ENCODE results near the gene IRF9.

IRF9 gene

GRCh38 chr14:24151404-24152080 lies 9.5 kb upstream of the IRF9 start:
- Histone ChIP-seq H3K27me3 (ENCODE audit: insufficient read depth, low read length) (no peaks in the 10 kb centered on the region), H3K4me1 (ENCODE audit: insufficient read depth, low read length, severe bottlenecking) (peaks cover 12% of the 10 kb centered on the region), H3K79me2 (ENCODE audit: insufficient read depth, low read length) (no peaks in the 10 kb centered on the region; the same call in 1 of the 2 replicates), H3K36me3 (ENCODE audit: insufficient read depth, low read length) (peaks cover 56% of the 10 kb centered on the region), H3K27ac (ENCODE audit: low read depth, low read length, poor library complexity, severe bottlenecking) (no peak overlapping the region), H3K9ac (ENCODE audit: low read length) (no peak overlapping the region), H3F3A (ENCODE audit: insufficient read depth, low read length) (no peaks in the 10 kb centered on the region), H3K9me2 (ENCODE audit: low read depth, low read length) (no peaks in the 10 kb centered on the region), H4K20me1 (ENCODE audit: insufficient read depth, low read length) (no peaks in the 10 kb centered on the region), H3K4me2 (ENCODE audit: low read length) (no peak overlapping the region), H2AFZ (ENCODE audit: low read length) (no peak overlapping the region), H3K4me3 (ENCODE audit: low read depth, low read length, poor library complexity, severe bottlenecking) (no peak overlapping the region), H3K9me3 (ENCODE audit: low read length) (no peaks in the 10 kb centered on the region)
- TF ChIP-seq EZH2 (IDR thresholded peaks at IDR 0.05; ENCODE audit: borderline replicate concordance, low read length) (no peak), CTCF (IDR thresholded peaks at IDR 0.05; ENCODE audit: low read length) (no peak)

GRCh38 chr14:24155100-24155499 lies 6.0 kb upstream of the IRF9 start:
- H3K9me3 ChIP-seq (ENCODE audit: low read length), result no peaks in the 10 kb centered on the region
- H4K20me1 ChIP-seq (ENCODE audit: insufficient read depth, low read length), result no peaks in the 10 kb centered on the region
- H3K36me3 ChIP-seq (ENCODE audit: insufficient read depth, low read length), result peaks cover 65% of the 10 kb centered on the region
- no peaks in the 10 kb centered on the region for H3K9me2 ChIP-seq (ENCODE audit: low read depth, low read length)
- no peak for TF ChIP-seq CTCF (IDR thresholded peaks at IDR 0.05; ENCODE audit: low read length)
- no peak for TF ChIP-seq EZH2 (IDR thresholded peaks at IDR 0.05; ENCODE audit: borderline replicate concordance, low read length)
- no peaks in the 10 kb centered on the region for H3K79me2 ChIP-seq (ENCODE audit: insufficient read depth, low read length)
- H3K4me2 ChIP-seq (ENCODE audit: low read length), result no peak overlapping the region
- no peak overlapping the region for H2AFZ ChIP-seq (ENCODE audit: low read length)
- H3K27me3 ChIP-seq (ENCODE audit: insufficient read depth, low read length), result no peaks in the 10 kb centered on the region
- H3K4me3 ChIP-seq (ENCODE audit: low read depth, low read length, poor library complexity, severe bottlenecking), result no peak overlapping the region
- no peaks in the 10 kb centered on the region for H3K4me1 ChIP-seq (ENCODE audit: insufficient read depth, low read length, severe bottlenecking)
- H3F3A ChIP-seq (ENCODE audit: insufficient read depth, low read length), result no peaks in the 10 kb centered on the region
- no peak overlapping the region for H3K27ac ChIP-seq (ENCODE audit: low read depth, low read length, poor library complexity, severe bottlenecking)
- no peak overlapping the region for H3K9ac ChIP-seq (ENCODE audit: low read length)

GRCh38 chr14:24156840-24157239 lies 4.2 kb upstream of the IRF9 start:
- H3K4me1 ChIP-seq (ENCODE audit: insufficient read depth, low read length, severe bottlenecking), result peaks cover 12% of the 10 kb centered on the region
- H3K36me3 ChIP-seq (ENCODE audit: insufficient read depth, low read length), result peaks cover 55% of the 10 kb centered on the region
- no peaks in the 10 kb centered on the region for H3K27me3 ChIP-seq (ENCODE audit: insufficient read depth, low read length)
- no peaks in the 10 kb centered on the region for H3K9me2 ChIP-seq (ENCODE audit: low read depth, low read length)
- H2AFZ ChIP-seq (ENCODE audit: low read length), result no peak overlapping the region
- no peak for TF ChIP-seq CTCF (IDR thresholded peaks at IDR 0.05; ENCODE audit: low read length)
- TF ChIP-seq EZH2 (IDR thresholded peaks at IDR 0.05; ENCODE audit: borderline replicate concordance, low read length), result no peak
- H3K9ac ChIP-seq (ENCODE audit: low read length), result no peak overlapping the region
- no peak overlapping the region for H3K27ac ChIP-seq (ENCODE audit: low read depth, low read length, poor library complexity, severe bottlenecking)
- no peak overlapping the region for H3K4me3 ChIP-seq (ENCODE audit: low read depth, low read length, poor library complexity, severe bottlenecking)
- no peaks in the 10 kb centered on the region for H3K79me2 ChIP-seq (ENCODE audit: insufficient read depth, low read length)
- H3K9me3 ChIP-seq (ENCODE audit: low read length), result no peaks in the 10 kb centered on the region
- no peaks in the 10 kb centered on the region for H4K20me1 ChIP-seq (ENCODE audit: insufficient read depth, low read length)
- no peak overlapping the region for H3K4me2 ChIP-seq (ENCODE audit: low read length)
- no peaks in the 10 kb centered on the region for H3F3A ChIP-seq (ENCODE audit: insufficient read depth, low read length)

Data from OCI-LY1 (cell line).